HG02943 (cell line): ENCODE data around the gene METTL14.
"Not testable (repeated sequence)": the region's sequence is repeated elsewhere in the genome, so short reads cannot be mapped to it uniquely, and the experiment has no call there.

Experiments
- ATAC-seq: cut with Tn5 transposase; IDR thresholded peaks from one replicate; pipeline ENCODE4 v1.9.1; 2021; ENCODE audit warnings: mild to moderate bottlenecking, low read depth, moderate library complexity; ENCODE audit not compliant: unreplicated experiment

The METTL14 gene

DNA sequence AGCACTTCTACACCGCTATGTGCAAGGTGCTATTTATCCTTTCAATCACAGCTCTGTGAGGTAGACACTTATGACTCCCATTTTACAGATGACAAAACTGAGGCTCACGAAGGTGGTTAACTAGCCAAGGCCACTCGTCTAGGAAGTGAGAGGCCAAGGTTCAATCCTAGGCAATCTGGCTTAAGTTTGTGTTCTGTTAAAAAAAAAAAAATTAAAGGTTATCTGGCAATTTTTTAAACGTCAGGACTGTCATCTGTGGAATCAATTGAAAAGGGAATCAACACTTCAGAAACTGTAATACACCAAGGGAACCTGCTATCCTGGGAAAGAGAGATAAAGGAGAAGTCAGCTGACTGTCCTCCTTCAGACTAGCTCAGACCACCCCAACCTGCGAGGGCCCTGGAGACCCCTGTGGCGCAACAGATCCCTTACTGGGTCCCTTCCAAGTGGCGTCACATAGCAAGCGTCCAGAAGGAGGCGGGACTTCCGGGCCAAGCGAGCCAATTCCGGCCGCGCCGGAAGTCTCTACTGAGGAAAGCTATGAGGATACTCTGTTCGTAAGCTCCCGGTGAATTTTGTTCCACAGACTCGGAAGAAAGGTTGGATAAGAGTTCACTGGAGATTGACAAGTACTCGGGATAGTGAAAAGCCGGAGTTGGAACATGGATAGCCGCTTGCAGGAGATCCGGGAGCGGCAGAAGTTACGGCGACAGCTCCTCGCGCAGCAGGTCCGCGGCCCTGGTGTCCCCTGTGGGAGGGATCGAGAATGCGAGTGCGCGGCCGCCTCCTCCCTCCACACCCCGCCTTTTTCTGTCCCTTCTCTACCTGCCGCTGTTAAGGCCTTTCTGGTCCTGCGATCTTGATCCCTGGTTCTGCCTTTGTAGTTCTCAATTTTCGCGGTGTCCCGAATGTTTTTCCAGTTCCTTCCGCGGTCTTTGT lies at the start of gene METTL14:
Gene METTL14, plus strand, starts transcription at position 520 of the 939 bp plus-strand sequence. Its CDS starts 143 bp downstream, at position 663.
- ATAC-seq: peak; percentile 100

DNA sequence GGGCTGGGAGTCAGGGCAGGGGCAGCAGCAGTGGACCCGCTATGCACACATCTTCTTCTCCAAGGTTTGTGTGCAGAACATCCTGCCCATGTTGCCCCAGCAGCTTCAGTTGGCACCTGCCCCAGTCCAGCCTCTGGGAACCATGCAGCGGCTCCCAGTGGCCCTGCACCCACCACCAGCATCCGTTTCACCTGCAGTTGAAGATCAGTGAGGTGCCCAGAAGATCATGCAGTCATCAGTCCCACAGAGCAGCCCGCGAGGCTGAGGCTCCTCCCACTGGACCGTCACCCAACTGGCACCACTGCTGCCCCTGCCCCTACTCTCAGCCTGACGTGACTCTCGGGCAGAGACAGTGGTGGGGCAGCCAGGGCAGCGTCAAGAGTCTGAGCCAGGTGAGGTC lies 49.1 kb upstream of the METTL14 start:
- not testable (repeated sequence) for ATAC-seq

DNA sequence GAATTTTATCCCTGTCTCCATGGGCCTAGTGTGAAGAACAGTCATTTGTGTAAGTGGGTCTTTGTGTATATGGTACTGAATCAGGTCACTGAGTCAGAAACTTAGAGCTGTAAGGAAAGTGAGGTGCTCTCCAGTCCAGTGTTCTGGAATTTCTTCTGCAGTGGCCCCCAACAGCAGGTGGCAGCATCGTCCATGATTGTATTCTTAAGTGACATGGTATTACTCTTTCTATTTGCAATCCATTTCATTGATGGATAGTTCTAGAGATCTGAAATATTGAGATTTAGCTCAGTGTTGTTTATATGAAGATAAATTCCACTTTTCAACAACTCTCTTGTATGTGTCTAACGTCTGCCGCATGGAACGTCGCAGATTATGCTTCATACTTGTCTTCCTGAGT lies 20.5 kb upstream of the METTL14 start:
- ATAC-seq: not testable (repeated sequence)

DNA sequence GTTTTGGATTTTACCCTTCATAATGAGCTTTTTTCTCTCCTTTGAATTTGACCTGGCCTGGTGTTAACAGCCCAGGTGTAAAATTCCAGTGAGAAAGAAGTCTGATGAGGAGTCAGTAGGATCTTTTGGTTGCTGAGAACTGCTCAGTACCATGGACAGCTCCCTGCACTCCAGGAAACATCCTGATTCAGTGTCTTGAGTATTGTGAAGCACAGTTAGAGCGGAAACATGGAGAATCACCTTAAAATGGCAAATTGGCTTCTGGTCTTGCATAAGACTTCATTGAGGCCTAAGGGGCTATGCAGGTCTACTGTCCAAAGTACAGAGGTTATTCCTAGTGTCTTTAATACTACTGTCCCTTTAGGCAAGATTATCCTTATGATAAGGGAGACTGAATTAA lies 16.0 kb upstream of the METTL14 start:
- not testable (repeated sequence) for ATAC-seq

DNA sequence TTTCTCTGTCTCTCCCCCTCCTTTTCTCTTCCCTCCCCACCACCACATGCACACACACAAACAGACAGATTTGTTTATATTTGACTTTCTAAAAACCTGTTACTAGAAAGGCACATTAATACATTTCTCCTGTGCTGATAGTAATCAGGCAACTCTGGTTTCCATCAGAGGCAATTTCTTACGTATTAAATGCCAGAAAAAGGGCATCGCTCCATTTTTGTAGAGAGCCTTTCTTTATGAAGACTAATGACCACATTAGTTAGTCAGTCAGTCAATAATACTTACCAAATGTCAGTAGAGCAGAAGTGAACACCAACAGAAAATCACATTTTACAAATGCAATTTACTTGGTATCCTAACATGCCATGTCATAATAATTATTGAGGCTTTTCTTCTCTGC lies 14.2 kb upstream of the METTL14 start:
- not testable (repeated sequence) for ATAC-seq

DNA sequence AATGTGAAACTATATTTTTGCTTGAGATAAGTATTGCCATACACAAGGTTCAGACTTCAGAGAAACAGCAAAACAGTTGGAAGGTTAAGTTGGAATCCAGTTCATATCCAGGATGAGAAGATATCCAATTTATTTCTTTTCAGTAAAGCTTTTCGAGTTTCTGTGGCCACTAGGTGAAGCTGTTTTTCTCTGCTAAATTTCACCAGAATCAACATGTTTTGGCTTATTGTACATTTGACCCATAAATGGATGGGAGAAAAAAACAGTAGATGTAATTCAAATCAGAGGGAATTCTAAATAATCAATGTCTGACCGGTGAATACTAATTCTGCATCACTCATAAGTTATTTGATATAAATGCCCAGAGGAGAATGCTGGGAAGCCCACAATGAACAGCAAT lies 9.1 kb upstream of the METTL14 start:
- ATAC-seq: no peak

DNA sequence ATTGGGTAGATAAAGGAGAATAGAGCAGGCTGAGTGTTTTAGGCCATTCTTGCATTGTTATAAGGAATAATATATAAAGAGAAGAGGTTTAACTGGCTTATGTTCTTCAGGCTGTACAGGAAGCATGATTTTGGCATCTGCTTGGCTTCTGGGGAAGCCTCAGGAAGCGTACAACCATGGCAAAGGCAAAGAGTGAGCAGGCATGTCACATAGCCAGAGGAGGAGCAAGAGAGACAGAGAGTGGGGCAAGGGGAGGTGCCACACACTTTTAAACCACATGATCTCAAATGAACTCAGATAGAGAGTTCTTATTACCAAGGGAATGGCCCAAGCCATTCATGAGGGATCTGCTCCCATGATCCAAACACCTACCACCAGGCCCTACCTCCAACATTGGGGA lies 4.4 kb upstream of the METTL14 start:
- ATAC-seq: no peak

DNA sequence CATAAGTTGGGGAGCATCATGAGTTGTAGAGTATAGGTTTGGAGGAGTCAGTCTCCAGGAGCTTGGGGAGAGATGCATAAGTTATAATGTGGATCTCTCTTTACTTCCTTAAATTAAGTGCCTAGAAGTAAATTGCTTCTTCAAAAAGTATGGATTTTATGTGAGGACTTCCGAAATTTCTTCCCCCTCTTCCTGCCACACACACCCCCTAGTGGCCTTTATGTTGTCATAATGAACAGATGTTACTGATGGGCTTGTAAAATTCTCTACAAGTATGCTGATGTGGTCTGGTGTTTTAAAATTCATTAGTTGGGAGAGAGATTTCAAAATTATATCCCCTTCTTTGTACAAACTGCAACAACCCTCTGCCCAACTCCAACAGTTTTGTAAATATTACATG lies 2.3 kb upstream of the METTL14 start:
- ATAC-seq: no peak

DNA sequence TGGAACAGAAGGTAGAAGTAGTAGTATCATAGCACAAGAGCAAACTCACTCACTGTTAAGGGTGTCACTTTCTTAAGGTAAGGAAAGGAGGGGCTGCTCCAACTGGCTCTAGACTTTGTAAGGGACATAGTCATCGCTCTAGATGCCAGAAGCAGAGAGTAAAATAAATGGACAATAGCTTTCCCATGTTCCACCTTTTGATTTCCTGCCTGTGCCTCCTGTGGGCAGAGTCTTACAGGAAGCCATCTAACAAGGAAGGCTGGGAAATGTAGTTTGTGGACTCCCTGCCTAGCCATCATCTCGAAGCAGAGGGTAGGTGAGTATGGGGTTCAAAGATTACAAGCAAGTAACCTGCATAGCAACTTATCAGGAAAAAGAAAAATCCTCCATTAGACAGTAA lies 1.7 kb upstream of the METTL14 start:
- ATAC-seq: no peak

DNA sequence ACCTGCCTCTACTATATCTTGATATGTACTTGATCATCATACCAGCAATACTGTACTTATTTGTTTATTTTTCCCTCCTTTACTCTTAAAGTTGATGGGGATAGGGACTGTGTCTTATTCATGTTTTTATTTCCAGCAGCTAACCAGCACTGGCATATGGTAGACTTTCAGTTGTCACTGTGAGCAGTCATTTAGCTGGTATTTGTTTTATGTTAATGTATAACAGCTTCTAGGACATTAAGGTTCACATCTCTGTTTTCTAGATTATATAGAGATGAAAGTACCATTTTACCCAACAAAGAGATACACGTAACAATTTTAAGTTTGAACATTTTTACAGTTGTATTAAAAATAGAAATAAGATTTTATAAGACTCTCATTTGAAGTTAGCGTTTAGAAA lies 17.9 kb downstream of the METTL14 start:
- ATAC-seq: no peak

DNA sequence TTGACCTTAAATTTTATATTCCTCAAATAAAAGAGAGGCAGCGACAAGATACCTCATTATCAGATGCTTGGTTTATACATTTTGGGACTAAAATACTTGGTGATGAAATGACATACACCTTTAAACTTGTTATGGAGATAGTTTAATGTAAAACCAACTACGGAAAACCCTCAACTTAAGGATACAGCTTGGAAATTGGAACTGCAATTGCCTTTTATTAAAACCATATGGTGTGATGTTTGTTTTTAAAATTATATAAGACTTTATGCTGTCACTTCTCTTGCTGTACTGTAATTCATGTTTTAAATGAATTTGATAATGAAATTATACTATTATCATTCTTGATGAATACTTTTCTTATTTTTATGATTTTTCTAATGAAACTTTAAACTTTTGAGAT lies 25.9 kb downstream of the METTL14 start:
- no peak for ATAC-seq

DNA sequence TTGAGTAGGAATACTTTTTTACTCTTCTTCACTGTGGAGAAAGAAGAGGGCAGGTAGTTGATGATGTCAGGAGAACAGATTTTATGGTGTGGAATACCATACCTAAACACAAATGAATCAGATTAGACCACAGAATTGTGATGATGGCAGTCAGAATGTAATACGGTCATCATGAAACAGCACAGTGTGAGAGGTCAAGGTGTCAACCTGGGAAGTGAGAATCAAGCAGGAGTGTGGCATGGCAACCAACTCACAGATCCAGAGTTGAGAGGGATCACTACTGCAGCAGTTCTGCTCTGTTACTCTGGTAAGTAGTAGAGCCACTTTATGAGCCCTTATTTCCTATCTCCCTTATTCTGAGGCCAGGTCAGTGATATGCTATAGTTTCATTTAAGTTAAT lies 27.7 kb downstream of the METTL14 start:
- ATAC-seq: no peak

DNA sequence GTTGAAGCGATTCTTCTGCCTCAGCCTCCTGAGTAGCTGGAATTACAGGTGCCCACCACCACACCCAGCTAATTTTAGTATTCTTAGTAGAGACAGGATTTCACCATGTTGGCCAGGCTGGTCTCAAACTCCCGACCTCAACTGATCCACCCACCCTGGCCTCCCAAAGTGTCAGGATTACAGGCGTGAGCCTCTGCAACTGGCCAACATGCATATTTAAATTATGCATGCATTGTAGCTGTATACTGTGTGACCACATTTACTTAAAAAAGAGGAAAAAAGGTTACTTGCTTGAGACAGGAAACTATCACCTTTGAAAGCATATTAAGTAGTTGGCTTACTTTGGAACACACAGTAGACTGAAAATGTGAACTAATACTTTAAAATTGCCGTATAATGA lies 29.5 kb downstream of the METTL14 start:
- ATAC-seq: no peak

DNA sequence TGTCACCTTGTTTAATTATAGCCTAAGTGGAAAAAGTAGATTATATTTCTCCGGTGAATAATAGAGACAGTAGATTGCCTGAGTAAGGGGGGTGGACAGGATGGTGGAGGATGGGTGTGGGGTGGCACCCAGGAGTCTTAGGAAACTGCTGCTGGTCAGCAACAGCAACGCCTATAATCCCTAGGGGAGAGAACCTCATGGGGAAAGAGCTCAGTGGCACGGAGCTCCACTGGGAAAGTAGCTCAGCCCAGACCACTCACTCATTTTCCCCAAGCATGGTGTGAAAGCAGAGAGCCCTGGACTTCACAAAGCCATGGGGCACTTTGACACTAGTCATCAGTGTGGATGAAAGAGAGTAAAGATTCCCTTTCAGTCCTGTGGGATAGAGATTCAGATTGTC lies 31.1 kb downstream of the METTL14 start:
- ATAC-seq: no peak

DNA sequence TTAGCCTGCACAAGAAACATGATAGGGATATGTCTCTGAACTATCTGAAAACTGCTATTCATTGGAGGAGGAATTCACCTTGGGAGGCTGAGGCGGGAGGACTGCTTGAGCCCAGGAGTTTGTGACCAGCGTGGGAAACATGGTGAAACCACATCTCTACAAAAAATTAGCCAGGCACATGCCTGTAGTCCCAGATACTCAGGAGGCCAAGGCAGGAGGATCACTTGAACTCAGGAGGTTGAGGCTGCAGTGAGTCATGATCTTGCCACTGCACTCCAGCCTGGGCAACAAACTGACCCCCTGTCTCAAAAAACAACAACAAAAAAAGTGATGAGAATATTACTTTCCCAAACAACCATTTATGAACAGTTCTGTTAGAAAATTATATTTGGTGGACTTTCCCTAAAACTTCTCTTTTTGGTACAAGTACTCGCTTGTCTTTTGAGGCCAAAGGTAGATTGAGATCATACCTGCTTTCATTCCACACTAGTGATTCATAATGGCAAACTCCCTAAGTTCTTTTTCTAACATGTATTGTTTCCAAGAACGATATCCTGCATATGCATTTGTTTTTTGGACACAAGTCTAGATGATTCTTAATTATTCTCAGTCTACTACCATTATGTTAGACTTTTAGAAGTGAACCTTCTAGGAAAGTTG lies 33.4 kb downstream of the METTL14 start:
- no peak for ATAC-seq

DNA sequence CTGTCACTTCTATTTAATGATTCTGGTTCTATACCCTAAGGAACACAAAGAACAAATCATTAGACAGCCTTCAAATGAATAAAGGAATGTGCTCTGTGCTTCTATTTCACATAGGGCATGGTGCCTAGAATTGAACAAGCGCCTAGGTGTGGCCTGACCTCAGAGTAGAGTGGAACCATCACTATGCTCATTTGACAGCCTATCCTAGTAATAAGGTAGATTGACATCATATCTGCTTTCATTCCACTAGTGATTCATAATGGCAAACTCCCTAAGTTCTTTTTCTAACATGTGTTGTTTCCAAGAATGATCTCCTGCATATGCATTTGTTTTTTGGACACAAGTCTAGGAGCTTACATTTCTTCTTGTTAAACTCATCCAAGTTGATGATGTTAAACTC lies 36.6 kb downstream of the METTL14 start:
- ATAC-seq: no peak

DNA sequence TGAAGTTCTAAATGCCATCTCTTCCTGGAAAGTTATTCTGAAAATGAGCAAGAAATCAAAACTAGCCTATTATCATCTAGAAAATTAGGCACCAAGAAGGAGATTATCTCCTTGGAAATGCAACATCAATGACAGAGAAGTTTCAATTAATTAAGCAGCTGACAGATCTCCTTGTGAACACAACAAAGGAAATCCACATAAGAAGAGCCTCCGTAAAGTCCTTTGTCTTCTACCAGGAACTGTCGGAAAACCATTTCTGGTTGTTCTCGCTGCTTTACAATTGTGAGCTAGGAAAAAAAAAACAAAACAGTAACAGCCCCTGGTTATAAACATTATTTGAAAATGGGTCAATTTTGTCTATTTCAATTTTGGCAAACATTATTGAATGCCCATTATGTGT lies 38.2 kb downstream of the METTL14 start:
- no peak for ATAC-seq

DNA sequence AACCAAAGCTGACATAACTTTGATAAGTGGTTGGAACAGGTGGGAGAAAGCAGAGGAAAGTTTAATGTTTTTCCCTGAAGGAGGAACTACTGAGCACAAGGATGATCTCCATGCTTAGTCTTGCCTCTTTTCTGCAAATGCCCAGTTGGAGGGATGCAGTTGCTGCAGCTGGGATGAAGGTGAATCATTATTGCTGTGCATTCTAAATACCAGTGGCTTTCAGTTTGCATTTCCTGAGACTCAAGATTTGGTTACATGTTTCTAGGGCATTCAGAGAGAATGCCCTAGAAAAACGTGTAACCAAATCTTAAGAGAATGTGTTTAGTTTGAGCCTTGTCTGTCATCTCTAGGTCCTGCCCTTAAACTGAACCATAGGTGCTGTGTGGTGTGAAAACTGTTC lies 42.2 kb downstream of the METTL14 start:
- ATAC-seq: no peak

DNA sequence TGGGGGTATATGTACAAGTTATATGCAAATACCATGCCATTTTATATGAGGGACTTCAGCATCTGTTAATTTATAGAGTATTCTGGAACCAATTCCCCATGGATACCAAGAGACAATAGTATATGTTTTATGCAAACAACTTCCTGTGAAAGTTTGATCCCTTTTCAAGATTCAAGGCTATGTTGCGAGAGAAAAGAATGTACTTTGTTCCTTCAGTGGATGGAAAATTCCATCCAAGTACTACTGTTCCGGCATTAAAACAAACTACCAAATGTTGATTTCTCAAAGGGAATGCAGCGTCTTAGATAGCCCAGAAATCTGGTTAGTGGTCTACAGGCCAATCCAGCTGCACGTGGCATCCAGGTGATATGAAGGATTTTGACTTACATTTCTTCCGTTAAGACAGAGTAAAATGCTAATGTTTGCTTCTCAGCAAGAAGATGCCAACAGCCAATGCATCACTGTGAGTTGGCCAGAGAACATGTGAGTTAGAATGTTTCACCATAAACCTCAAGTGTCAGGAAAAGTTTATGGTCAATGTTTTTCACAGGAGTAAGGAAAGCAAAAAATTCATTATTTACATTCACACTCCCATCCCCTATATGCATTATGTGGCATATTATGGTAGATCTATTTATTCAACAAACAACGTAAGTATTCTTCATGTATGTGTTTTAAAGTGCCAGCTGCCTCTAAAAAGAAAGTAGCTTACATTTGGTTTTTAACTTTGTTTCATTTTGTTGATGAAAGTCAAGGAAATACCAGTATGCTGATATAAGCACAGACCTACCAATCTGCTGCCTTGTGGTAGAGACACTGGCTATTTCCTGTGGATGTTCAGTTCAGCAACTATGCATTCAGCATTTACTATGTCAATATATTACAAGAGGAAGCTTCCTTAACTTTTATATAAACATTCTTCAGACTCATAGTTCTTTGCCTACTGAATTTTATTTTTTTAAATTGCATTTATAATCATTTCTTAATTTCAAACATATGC lies 44.4 kb downstream of the METTL14 start:
- no peak for ATAC-seq

DNA sequence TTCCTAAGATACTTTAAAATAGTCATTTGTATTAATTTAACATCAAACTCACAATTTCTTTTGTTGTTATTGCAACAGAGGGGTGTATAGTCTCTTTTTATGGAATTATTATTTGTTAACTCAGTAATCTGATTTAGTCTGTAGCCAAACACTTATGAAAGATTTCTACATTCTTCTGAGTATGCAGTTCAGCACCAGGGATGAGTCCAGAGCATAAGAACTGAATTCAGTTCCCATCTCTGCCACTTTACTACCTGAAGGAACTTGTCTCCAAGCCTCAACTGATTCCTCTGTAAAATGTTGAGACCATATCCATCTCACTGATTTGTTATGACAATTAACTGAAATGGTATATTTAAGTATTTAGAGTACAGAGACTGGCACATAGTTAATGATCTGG lies 45.5 kb downstream of the METTL14 start:
- ATAC-seq: no peak
